HG03565 (cell line): ENCODE measurements around the gene PMP22.

Experiments used
- ATAC-seq: cut with Tn5 transposase; IDR thresholded peaks from one replicate; pipeline ENCODE4 v1.9.1; 2021; ENCODE audit warnings: mild to moderate bottlenecking, moderate library complexity; ENCODE audit not compliant: unreplicated experiment

Gene PMP22

DNA sequence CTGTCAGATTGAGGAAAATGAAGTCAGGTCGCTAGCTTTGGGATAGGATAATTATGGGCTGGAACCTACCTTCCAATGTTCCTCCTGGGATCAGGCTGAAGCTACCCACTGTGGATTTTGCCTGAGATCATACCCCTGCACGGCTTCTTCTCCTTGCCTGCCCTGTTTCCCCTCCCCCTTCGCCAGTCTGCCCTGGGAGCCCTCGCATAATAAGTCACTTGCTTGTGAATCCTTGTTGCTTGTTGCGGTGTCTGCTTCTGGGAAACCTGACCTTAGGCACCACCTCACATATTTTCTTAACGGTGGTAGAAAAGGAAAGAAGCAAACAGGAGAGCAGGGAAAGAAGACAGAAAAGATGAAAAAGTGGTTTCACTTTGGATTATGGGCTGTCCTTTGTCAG lies 13.3 kb upstream of the PMP22 start:
- no peak for ATAC-seq

DNA sequence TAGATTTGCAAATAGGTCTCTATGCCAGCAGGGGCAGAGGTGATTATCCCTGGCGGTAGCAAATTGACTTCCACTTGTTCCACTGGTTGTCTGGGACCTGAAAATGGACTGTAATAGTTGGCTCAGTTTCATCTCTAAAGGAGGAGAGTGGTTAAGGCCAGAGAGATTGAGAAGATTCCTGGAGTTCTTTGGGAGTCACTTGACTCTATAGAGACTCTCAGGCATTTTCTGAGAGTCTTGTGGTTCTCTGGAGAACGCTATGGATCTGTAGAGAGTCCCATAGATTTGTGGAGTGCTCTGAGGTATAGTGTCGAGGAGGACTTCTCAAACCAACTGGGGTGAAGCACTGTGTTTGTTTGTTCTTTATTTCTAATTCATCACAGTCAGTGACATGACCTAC lies 8.9 kb upstream of the PMP22 start:
- ATAC-seq: no peak

DNA sequence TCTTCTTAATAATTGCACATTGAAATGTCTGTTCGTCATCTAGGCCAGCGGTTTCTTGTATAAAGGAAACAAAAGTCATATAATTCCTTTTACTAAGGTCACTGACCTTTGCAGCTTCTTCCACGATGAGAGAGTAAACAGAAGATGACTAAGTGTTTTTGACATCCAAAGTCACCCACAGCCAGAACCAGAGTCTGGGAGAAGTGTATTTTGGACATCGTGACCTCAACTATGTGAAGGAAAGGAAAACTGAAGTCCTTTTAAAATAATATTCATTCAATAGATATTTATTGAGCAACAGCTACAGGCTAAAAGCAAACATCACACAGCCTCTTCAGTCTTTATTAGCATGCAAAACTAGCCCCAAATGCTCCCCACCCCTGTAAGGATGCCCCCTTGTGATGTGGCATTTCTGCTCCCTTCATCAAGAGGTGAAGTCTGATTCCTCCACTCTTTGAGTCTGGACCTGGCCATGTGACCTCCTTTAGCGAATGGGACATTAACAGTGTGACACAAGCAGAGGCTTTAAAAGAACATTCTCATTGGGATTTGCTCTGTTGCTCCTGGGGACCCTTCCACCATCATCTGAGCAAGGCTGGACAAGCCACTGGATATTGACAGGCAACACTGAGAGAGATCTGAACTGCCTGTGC lies 8.1 kb upstream of the PMP22 start:
- no peak for ATAC-seq

DNA sequence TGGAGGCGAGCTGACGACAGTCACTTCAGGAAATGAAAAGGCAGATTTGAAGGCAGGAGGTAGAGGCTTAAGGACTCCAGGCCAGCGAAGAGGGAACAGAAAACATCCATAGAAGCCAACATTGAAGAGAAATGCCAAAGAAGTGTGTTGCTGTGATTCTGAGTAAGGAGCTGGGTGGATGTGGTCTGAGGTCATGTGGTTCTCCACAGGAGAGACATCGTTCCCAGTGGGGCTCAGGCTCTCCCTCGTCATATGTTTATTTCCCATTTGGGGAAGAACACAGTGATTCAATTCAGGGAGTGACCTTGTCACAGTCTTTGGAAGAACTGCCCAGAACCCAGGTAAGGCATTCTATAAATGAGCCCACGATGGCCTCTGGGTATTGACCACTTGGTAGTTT lies 6.6 kb upstream of the PMP22 start:
- ATAC-seq: no peak

DNA sequence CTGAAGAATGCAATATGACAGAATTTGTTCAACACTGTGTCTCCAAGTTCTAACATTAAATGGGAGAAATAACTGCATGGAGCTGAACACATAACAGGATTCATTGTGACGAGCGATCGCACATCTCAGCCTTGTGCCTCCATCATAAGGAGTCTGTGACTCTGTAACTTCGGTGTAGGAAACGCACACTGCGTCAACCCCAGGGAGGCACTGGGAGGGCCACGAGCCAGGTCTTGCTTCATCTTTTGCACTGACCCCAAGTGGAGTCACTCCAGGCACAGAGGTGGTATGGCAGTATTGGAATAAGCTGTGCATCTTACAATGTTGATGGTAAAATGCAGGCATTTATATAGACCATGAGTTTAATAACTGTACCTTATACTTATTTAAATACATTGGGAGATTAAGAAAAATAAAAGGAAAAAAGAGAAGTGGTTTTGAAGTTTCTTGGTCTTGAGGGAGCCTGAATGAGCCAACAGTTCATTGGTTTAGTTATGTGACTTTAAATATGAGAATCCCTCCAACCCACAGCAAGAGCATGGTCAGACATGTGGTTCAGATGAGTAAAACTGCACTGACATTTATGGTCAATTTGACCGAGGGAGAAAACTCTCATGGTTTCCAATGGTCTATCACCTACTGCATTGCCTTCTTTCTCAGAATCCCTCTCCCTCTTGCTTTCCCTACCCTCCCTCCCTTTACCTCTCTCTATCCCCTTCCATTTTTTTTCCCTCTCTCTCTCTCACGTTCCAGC lies 5.7 kb upstream of the PMP22 start:
- ATAC-seq: no peak

DNA sequence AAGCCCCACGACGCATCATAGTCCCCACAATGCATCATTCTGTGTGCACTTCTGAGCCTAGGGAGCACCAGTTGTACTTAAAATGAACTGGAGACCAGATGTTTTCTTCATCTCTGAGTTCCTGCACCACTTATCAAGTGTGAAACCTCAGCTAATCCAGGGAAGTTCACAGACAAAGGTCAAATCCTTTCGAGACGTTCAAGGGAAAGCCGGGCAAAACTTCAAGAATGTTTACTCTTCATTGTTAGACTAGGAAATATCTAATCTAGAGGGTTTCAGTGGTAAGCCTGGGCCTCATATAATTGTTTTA lies 4.6 kb upstream of the PMP22 start:
- ATAC-seq: no peak

DNA sequence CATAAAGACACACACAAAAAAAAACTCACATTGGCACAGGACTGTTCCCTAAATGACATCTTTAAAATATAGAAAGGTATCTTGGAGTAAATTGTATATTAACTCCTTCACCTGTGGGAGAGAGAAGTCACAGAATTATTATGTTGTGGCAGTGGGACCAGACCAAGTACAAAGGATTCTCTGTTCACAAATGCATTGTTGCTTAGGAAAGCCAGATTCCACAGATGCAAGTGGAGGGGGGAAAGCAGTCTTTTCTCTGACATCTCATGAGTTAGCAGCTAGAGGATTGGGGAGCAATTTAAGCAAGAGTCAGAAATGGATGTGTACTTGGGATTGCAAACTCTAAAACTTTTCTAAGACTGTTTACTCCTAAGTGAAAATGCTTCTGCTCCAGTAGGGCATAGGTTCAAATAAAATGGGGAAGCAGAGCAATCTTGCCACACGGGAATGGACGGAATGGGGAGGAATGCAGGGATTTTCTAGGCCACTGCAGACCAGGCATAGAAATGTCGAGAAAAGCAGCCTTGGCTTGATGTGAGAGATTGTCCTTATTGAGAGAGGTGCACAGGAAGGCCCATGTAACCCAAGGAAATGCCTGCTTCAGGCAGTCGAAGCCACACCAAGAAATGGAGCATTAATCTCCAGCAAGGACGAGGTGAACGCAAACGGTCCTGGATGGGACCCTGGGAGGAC lies 4.1 kb upstream of the PMP22 start:
- ATAC-seq: no peak

DNA sequence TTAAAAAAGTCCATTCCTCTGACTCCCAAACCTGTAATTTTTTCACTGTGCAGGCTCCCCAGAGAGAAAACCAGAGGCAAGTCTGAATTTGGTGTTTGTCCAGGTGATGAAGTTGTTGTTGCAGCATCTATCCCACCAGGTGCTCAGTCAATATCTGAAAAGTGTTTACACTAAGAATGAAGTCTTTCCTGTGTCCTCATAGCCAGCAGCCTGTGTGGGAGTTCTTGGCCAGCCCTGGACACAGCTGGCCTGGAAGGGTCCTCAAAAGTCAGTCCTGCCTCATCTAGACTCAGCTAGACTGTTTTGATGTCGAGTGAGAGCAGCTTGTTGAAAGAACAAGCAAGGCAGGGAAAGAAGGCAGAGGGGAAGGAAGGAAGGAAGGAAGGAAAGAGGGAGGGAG lies 3.3 kb upstream of the PMP22 start:
- no peak for ATAC-seq

DNA sequence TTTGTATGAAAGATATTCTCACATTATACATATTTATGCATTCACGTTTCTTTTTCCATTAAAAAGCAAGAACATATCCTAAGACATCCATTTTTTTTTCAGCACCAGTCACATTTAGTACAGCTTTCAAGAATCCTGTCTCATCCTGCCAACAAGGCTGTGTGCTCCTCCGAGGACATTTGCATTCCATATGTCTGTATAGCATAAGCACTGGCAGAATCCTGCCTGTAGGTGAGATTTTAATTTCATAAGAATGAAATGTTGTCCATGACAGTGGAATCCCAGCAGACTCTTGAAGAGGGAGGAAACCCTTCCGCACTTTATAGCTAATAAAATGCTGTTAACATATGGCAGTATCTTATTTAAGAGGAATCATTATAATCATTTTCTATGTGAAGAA lies 2.9 kb upstream of the PMP22 start:
- no peak for ATAC-seq

DNA sequence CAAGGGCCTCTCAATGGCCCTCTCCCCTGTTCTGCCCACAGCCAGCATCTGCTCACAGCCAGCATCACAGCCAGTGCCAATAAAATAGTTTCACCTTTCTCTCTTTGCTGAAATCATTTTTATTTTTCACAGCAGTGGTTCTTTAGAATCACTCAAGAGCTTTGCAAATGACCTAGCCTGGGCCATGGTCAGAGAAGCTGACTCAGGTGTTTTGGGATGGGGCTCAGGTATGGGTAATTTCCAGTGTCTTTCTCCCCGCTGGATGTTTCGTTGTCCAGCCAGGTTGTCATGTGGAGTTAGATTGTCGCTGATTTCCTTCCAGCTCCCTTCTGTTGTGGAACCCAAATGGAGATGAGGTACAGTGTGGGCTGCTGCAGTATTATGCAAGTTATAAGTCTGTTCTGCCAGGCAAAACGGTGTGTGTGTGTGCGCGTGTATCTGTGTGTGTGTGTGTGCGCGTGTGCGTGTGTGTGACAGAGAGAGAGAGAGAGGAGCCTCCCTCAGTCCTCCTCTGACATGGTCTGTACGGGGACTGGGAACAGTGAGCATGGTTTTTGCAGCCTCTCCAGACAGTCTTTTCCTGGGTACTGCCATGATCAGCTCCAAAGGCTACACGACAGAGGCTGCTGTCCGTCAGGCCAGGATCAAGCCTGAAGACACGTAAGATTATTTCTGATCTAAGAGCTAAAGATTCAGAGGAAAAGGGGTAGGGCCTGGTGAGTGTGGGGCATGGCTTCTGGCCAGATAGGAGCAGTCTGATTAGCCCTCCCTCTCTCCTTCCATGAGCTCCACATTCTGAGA lies 1.4 kb upstream of the PMP22 start:
- no peak for ATAC-seq

DNA sequence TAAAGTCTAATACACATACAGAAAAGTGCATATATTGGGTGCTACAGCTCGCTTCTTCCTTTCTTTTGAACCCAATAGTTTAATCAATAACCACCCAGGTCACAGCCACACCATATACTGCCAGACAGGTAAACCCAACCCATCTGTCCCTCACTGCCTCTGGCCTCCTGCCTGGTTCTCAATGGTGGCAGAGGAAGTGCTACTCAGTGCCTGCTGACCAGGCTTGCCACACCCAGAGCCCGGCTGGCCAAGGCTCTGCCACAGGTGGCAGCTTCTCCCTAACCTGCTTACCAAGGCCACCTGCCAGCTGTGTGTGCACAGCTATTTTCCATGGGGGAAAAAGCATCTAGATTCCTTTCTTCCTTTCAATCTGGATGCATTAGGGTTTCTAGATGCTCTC lies 584 bp downstream of the PMP22 start:
- no peak for ATAC-seq

DNA sequence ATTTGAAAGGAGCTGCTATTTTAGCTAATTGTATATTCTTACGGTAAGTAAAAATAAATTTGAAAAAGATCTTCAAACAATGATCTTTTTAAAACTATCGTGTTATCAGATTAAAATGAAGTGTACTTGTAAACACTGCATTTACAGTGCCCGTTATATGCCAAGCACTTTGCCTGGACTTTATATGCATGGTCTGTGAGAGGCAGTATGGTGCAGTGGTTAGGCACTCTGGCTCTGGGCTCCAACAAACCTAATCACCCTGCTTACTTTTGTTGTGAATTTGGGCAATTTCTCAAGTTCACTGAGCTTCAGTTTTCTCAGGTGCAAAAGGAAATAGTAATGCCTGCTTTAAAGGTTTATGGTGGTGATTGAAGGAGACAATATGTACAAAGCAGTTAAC lies 1.4 kb downstream of the PMP22 start:
- ATAC-seq: no peak

DNA sequence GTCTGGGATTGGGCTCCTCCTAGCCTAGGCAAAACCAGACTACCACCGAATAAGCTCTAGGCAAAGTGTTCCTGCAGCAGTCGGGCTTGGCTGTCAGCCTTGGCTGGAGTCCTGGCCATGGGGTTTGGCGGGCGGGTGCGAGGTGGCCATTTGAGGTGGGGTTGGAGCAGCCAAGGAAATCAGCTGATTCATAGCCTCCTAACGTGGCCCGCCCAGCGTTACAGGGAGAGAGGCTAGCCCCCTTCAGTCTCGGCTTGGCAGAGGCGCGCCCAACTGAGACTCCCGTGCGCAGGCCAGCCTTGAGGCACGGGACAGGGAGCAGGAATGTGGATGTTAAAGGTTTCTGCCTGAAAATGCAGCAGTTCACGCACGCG lies 1.9 kb downstream of the PMP22 start:
- no peak for ATAC-seq

DNA sequence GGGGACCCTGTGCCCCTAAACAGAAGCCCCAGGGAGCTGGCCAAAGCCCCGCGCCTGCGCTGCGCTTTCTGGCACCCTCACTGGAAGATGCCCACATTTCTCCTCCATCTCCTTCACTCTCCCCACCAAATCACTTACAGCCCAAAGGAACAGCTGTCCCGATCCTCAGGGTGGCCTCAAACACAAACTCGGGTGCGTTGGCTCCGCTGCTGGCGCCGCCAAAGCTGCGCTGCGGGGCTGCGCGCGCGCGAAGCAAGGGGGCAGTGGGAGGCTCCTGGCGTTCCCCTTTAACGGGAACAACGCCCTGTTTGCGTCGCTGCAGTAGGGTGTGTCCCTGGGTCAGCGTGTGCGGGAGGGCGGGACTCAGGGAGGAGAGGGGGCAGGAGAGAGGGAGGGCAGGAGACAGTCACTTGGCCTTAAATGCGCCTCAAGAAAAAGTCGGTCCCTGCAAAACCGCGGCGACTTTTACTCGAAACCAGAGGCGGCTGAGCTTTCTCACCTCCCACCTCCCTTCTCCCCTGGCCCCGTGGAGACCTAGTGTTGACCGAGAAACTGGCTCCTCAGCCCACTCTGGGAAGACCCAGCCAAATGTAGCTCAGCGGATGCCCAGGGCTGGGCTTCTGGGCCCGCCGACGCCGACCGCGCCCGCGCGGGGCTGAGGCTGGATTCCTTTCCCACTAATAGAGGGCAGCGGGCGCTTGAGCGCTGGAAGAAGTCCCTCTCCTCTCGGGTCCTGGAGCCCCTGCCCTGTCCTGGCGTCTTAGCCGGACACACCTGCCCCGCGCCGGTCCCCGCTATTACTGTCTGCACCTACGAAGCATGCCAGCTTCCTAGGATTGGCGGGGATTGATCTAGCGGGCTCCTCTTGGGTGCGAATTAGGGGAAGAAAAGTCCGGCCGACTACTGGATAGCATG lies 2.6 kb downstream of the PMP22 start:
- no peak for ATAC-seq

DNA sequence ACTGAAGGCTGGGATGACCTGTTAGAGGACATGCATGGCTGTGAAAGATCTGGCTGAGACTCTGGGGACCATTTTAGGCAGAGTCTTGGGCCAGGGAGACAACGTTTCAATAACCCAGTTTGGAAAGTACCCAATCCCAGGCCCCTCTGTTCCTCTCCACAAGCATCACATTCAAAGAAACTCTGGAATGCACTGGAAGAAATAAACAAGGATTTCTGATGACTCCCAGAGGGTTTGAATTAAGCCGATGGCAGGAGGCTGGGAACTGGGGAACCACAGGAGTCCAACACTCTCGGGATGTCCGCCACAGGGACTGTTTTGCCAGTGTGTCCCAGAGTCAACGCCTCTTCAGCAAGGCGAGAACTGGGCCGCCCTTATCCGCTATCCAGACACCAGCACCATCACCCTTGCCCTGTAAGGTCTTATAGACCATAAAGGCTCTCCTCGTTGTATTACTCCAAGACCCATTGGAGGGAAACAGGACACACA lies 3.3 kb downstream of the PMP22 start:
- ATAC-seq: no peak

DNA sequence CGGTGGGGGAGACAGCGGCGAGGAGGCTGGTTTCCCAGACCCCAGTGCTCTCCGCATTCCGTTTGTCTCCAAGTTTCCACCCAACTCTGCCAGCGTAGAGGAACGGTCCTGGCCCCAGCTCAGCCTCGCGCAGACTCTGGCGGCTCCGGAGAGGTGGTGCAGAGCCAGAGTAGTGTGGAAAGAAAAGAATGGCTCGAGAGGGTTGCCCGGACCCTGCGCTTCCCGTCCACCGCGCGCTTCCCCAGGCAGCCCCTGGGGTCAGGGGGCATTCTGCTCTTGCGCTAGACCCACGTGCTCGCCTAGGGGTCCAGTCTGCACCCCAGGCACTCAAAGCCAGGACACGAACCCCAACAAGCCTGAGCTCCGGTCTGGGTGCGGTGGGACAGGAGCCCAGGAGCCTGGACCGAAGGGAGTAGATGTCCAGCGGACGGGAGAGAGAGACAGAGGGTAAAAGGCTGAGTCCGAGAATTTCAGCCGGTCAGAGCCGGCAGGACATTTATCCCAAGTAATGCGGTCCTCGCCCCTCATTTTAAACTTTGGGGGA lies 3.8 kb downstream of the PMP22 start:
- no peak for ATAC-seq

DNA sequence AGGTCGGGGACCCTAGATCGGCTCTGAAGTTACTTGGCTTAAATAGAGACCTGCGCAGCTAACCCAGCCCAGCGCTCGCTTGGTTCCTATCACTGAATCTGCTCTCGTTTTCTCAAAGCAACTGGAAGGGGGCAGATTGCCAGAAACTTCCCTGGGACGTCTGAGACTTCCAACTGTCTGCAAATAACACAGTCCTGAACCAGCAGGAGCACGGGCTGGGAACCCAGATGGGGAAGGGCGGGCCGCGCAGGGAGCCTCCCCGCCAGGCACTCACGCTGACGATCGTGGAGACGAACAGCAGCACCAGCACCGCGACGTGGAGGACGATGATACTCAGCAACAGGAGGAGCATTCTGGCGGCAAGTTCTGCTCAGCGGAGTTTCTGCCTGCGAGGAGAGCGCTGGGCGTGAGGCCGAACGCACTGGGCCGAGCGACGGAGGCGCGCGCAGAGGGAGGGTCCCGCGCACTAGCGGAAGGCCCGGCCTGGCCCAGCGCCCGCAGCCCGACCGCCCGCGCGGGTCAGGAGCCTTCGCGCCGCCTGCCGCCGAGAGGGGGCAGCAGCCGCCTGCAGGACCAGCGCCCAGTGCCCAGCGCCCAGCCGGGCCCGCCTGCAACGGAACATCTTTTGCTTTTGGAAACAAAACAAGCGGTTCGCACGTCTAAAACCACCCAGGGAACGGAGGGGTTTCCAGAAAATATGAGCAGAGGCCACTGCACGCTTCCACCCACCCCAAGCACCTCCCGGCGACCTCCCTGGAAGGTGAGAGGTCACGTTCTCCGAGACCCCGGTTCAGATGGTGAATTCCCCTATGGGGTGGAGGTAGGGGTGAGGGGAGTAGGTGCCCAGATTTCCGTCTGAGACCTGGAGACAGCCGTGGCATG lies 4.5 kb downstream of the PMP22 start:
- no peak for ATAC-seq

DNA sequence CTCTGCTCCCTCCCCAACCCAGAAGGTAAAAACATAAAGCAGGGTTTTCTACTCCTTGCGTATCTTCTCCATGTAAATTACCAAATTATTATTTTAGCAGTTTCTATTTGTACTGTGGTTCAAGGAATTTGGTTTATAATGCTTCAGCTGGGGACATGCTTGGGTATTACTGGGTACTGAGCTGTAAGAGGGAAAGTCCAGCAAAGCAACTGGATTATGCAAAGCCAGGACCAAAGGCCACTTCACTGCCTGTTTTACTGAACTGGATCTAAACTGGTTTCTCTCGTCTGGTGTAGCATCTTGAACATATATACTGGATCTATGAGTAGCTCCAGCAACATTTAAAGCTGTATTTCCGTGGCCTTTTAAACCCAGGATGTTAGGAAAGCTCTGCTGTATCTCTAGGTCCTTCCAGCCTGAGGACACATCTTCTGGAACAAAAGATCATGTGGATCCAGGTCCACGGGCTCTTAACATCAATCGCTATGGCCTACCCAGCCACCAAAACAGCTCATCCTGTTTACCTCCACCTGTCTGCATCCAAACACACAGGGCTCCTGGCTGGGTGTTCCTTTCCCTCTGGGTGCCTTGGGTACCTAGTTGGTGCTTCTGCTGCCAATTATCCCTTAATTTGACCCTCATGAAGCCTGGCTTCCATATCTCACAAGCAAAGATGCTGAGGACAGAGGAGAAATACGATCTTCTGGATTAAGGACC lies 7.2 kb downstream of the PMP22 start:
- ATAC-seq: no peak
